Epithelial cell of proximal tubule (primary cell): Measurements from ENCODE around the gene PTPRN2. TPM values are rescaled to one million over a fixed set of nuclear protein-coding genes. Genes with fewer than 3 reads are reported as not detected.
"Not testable (repeated sequence)": the region's sequence is repeated elsewhere in the genome, so short reads cannot be mapped to it uniquely, and the experiment has no call there.

Experiments used
- DNase-seq: peaks from one replicate; pipeline ENCODE4 v3.0.0-alpha.2; 2011; ENCODE audit warnings: low read depth
- H3K4me3 ChIP-seq: 2 replicates; pipeline ENCODE4 v1.5.1; 2011; ENCODE audit warnings: low read depth, mild to moderate bottlenecking, low read length
- CTCF ChIP-seq: conservative IDR thresholded peaks from 2 replicates; pipeline ENCODE4 v1.5.1; 2012; ENCODE audit warnings: low read depth, mild to moderate bottlenecking, low read length
- total RNA-seq: library from RNA; depleted of rRNA; stranded (reverse); fragments of >200 nt; gene quantifications from 2 replicates; pipeline ENCODE4 v1.2.3, GENCODE V29; 2015

PTPRN2 gene
- total RNA-seq, 1 donor from 2014 or later: 2.8 TPM

- TF ChIP-seq CTCF: no peak
- no peak for DNase-seq
- H3K4me3 ChIP-seq: no peak overlapping the region
Measured at GRCh38 chr7:158255558-158255957, 332.1 kb downstream of the PTPRN2 start.

- DNase-seq: no peak
- TF ChIP-seq CTCF: no peak
- no peak overlapping the region for H3K4me3 ChIP-seq
Measured at GRCh38 chr7:158255156-158255555, 332.5 kb downstream of the PTPRN2 start.

GRCh38 chr7:158253670-158254045 is 334.0 kb downstream of the PTPRN2 start:
- DNase-seq, H3K4me3 ChIP-seq: not testable (repeated sequence)

- no peak for TF ChIP-seq CTCF
Measured at GRCh38 chr7:158252837-158253669, 334.6 kb downstream of the PTPRN2 start.

GRCh38 chr7:158252081-158252836 is 335.4 kb downstream of the PTPRN2 start:
- no peak for DNase-seq
- no peak for TF ChIP-seq CTCF
- H3K4me3 ChIP-seq: no peak overlapping the region

More at GRCh38 chr7:158252837-158253669, 334.6 kb downstream of the PTPRN2 start:
- DNase-seq: no peak
- no peak overlapping the region for H3K4me3 ChIP-seq

GRCh38 chr7:158251061-158251965 is 336.3 kb downstream of the PTPRN2 start:
- no peak for DNase-seq
- no peak overlapping the region for H3K4me3 ChIP-seq
- TF ChIP-seq CTCF: no peak

GRCh38 chr7:158249692-158250091 is 337.9 kb downstream of the PTPRN2 start:
- no peak for DNase-seq
- no peak overlapping the region for H3K4me3 ChIP-seq
- TF ChIP-seq CTCF: no peak
